ENCODE data around the gene HTR6.

Gene HTR6

DNA sequence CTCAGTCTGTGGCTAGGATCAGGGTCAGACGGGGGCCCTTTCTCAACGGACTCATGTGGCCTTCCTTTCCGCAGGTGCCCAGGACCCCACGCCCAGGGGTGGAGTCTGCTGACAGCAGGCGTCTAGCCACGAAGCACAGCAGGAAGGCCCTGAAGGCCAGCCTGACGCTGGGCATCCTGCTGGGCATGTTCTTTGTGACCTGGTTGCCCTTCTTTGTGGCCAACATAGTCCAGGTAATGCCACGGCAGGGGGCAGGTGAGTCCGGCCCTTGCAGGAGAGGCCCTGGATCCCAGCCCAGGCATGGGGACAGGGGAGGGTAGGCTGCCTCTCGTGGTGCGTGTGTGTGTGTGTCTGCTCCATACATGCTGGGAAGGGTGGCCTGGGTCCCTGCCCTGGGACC lies 13.8 kb downstream of the HTR6 start:
- DNase-seq (ENCODE audit: low read depth), result no peak
- TF ChIP-seq, protein P1, sequence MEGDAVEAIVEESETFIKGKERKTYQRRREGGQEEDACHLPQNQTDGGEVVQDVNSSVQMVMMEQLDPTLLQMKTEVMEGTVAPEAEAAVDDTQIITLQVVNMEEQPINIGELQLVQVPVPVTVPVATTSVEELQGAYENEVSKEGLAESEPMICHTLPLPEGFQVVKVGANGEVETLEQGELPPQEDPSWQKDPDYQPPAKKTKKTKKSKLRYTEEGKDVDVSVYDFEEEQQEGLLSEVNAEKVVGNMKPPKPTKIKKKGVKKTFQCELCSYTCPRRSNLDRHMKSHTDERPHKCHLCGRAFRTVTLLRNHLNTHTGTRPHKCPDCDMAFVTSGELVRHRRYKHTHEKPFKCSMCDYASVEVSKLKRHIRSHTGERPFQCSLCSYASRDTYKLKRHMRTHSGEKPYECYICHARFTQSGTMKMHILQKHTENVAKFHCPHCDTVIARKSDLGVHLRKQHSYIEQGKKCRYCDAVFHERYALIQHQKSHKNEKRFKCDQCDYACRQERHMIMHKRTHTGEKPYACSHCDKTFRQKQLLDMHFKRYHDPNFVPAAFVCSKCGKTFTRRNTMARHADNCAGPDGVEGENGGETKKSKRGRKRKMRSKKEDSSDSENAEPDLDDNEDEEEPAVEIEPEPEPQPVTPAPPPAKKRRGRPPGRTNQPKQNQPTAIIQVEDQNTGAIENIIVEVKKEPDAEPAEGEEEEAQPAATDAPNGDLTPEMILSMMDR (conservative IDR thresholded peaks at IDR 0.05; ENCODE audit: low read depth, low read length), result no peak
- H3K4me3 ChIP-seq (ENCODE audit: low read depth, low read length), result no peak overlapping the region

DNA sequence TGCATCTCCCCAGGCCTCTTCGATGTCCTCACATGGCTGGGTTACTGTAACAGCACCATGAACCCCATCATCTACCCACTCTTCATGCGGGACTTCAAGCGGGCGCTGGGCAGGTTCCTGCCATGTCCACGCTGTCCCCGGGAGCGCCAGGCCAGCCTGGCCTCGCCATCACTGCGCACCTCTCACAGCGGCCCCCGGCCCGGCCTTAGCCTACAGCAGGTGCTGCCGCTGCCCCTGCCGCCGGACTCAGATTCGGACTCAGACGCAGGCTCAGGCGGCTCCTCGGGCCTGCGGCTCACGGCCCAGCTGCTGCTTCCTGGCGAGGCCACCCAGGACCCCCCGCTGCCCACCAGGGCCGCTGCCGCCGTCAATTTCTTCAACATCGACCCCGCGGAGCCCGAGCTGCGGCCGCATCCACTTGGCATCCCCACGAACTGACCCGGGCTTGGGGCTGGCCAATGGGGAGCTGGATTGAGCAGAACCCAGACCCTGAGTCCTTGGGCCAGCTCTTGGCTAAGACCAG lies 14.3 kb downstream of the HTR6 start:
- DNase-seq (ENCODE audit: low read depth), result no peak
- TF ChIP-seq, protein P1 (conservative IDR thresholded peaks at IDR 0.05; ENCODE audit: low read depth, low read length), result no peak
- H3K4me3 ChIP-seq (ENCODE audit: low read depth, low read length), result no peak overlapping the region

DNA sequence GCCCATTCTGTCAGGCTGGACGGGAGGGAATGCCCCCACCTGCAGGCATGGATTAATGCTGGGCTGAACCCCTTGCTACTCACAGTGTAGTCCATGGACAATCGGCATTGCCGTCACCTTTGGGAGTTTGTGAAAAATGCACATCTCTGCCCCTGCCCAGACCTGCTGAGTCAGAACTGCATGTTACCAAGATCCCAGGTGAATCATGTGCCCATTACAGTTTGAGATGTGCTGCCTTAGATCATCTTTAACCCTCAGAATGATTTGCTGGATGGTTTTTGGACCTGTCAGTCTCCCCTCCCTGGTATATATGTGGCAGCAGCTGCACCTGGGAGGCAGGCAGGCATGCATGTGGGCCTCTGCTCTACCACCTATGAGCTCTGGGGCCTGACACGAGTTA lies 15.0 kb downstream of the HTR6 start:
- TF ChIP-seq, protein P1 (conservative IDR thresholded peaks at IDR 0.05; ENCODE audit: low read depth, low read length), result no peak
- DNase-seq (ENCODE audit: low read depth), result no peak
- H3K4me3 ChIP-seq (ENCODE audit: low read depth, low read length), result no peak overlapping the region

DNA sequence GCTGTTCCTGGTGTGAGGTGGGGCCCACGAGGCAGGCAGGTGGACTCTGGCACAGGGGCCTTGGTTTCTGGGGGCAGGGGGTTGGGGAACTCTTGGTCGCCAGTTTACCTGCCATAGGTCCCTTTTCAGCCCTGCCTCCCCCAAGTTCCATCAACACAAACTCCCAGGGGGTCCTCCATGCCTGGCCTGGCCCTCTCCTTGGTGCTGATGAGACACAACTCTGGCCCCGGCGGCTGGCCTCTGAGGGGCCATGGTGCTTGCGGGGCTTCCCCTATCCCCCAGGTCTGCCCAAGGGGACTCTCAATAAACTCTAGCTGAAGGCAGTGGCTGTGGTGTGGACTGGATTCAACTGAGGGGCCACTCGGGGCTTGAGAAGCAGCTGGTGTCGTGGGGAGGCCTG lies 16.0 kb downstream of the HTR6 start:
- TF ChIP-seq, protein P1 (conservative IDR thresholded peaks at IDR 0.05; ENCODE audit: low read depth, low read length), result no peak
- no peak for DNase-seq (ENCODE audit: low read depth)
- no peak overlapping the region for H3K4me3 ChIP-seq (ENCODE audit: low read depth, low read length)

DNA sequence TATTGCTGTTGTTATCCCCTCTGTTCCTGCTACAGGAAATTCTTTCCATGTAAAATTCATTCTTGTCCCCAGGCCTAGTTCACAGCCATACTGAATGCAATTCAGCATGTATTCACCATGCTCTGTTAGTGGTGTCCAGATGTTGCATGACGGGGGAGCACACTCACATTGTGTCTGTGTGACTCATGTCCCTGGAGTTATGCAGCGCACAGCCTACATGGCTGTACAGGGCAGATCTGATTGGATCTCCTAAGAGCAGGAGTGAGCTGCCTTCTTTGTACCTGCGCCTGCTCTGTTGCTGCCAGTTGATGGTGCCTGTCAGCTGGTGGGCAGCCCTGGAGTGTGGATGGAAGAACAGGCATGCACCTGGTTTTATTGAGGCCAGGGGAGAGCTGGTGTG lies 17.6 kb downstream of the HTR6 start:
- no peak overlapping the region for H3K4me3 ChIP-seq (ENCODE audit: low read depth, low read length)
- TF ChIP-seq, protein P1 (conservative IDR thresholded peaks at IDR 0.05; ENCODE audit: low read depth, low read length), result no peak
- DNase-seq (ENCODE audit: low read depth), result peak; percentile 90

DNA sequence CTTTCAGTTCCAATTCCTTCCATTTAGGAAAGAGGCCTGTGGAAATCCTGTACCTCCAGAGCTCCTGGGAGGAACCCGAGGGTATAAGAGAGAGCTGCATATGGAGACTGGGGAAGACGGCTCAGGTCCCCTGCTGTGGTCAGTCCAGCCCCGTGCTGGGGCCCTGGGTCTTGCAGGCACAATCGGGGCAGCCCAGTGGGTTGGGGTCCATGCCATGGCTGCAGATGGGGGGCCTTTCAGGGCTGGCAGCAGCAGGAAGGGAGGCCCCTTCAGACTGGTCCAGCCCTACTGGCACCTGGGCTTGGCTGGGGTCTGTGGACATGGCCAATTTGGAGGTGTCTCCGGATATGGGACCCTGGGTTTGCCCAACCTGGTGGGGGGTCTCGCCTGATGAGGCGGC lies 18.2 kb downstream of the HTR6 start:
- TF ChIP-seq, protein P1 (conservative IDR thresholded peaks at IDR 0.05; ENCODE audit: low read depth, low read length), result no peak
- H3K4me3 ChIP-seq (ENCODE audit: low read depth, low read length), result no peak overlapping the region
- no peak for DNase-seq (ENCODE audit: low read depth)

DNA sequence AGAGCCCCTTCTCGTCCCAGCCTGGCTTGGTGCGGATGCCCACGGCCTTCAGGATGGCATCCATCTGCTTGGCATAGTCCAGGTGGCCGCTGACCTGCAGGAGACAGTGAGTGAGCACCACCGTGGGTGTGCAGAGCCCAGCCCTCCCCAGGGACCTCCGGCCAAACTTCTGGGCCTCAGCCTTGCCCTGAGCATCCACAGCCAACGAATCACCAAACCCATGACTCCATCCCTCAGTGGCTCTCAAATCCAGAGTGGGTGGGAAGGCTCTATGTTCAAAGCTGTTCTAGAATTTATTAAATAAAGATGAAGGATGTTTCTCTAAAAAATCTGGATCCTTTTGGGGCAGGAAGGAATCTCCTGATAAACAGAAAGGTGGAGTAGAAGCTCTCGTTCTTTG lies 18.7 kb downstream of the HTR6 start:
- DNase-seq (ENCODE audit: low read depth), result no peak
- TF ChIP-seq, protein P1 (conservative IDR thresholded peaks at IDR 0.05; ENCODE audit: low read depth, low read length), result no peak
- H3K4me3 ChIP-seq (ENCODE audit: low read depth, low read length), result no peak overlapping the region

Measured in choroid plexus epithelial cell (primary cell).